Measurements from ENCODE around the gene DNMT3B. TPM values are rescaled to one million over a fixed set of nuclear protein-coding genes. Genes with fewer than 3 reads are reported as not detected.
A peak's percentile ranks its signal among the peaks of the same experiment; 100 is the strongest.

The DNMT3B gene
- total and polyA plus RNA-seq, 2 experiments from 2014 or later = 711 to 2,222 TPM

DNA sequence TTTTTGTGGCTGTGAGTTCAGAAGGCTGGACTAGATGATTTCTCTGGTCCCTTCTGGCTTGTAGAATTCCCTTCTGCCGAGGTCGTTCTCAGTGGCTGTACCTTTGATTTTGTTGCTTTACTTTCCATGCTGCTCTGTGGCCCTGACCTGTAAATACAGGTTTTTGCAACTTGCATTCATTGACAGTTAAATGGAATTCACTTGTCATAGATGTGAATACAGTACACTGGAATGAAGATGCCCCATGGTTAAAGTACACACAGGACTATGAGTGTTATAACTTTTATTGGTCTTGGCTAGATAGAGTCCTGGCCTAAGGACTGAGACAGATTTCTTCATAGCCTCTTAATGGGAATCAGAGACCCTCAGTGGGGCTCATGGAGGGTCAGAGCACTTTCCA lies 83.6 kb downstream of the DNMT3B start (continued):
- TF ChIP-seq, protein P1, sequence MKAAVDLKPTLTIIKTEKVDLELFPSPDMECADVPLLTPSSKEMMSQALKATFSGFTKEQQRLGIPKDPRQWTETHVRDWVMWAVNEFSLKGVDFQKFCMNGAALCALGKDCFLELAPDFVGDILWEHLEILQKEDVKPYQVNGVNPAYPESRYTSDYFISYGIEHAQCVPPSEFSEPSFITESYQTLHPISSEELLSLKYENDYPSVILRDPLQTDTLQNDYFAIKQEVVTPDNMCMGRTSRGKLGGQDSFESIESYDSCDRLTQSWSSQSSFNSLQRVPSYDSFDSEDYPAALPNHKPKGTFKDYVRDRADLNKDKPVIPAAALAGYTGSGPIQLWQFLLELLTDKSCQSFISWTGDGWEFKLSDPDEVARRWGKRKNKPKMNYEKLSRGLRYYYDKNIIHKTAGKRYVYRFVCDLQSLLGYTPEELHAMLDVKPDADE (IDR thresholded peaks at IDR 0.05) = no peak
- TF ChIP-seq EZH2 (IDR thresholded peaks at IDR 0.05; ENCODE audit: low read depth, unreplicated experiment) (no peak), POLR2AphosphoS5 (IDR thresholded peaks at IDR 0.05; ENCODE audit: low read depth) (no peak), EZH2phosphoT487 (IDR thresholded peaks at IDR 0.05; ENCODE audit: unreplicated experiment) (no peak), CREB1 (CRISPR knock-in tag; IDR thresholded peaks at IDR 0.05; ENCODE audit: low read depth) (no peak), JUNB (IDR thresholded peaks at IDR 0.05; ENCODE audit: unreplicated experiment) (no peak)
- TF ChIP-seq, protein P2, sequence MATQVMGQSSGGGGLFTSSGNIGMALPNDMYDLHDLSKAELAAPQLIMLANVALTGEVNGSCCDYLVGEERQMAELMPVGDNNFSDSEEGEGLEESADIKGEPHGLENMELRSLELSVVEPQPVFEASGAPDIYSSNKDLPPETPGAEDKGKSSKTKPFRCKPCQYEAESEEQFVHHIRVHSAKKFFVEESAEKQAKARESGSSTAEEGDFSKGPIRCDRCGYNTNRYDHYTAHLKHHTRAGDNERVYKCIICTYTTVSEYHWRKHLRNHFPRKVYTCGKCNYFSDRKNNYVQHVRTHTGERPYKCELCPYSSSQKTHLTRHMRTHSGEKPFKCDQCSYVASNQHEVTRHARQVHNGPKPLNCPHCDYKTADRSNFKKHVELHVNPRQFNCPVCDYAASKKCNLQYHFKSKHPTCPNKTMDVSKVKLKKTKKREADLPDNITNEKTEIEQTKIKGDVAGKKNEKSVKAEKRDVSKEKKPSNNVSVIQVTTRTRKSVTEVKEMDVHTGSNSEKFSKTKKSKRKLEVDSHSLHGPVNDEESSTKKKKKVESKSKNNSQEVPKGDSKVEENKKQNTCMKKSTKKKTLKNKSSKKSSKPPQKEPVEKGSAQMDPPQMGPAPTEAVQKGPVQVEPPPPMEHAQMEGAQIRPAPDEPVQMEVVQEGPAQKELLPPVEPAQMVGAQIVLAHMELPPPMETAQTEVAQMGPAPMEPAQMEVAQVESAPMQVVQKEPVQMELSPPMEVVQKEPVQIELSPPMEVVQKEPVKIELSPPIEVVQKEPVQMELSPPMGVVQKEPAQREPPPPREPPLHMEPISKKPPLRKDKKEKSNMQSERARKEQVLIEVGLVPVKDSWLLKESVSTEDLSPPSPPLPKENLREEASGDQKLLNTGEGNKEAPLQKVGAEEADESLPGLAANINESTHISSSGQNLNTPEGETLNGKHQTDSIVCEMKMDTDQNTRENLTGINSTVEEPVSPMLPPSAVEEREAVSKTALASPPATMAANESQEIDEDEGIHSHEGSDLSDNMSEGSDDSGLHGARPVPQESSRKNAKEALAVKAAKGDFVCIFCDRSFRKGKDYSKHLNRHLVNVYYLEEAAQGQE (IDR thresholded peaks at IDR 0.05; ENCODE audit: unreplicated experiment) = no peak

DNA sequence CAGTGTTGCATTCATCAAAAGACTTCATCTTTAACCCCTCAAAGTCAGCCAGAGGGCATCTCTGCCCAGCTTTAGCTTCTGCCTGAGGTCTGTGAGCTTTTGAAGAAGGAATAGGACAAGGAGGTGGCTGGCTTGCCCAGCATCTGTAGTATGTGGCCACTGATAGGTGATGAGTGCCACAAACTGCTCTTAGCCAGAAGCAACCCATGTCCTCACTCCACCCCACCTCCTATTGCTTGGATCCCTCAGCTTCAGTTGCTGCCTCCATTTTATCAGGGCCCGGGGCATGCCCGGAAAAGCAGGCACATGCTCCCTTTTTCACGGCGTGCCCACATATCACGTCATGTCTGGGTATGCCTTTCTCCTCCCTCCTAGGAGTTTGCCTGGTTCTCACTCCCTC lies 84.7 kb downstream of the DNMT3B start:
- Histone ChIP-seq H3K9me2 (ENCODE audit: insufficient read depth) (no peaks in the 10 kb centered on the region), H3K27me3 (ENCODE audit: insufficient read depth) (no peaks in the 10 kb centered on the region), H3K4me3 (no peak overlapping the region), H4K20me1 (replicated peaks; ENCODE audit: insufficient read depth) (peaks cover 29% of the 10 kb centered on the region), H3F3A (replicated peaks; ENCODE audit: low read depth) (peaks cover 27% of the 10 kb centered on the region), H3K79me2 (replicated peaks; ENCODE audit: insufficient read depth) (peaks cover 55% of the 10 kb centered on the region), H3K27ac (ENCODE audit: low read depth) (peak overlapping the region; percentile 79; the same call in 1 of the 2 replicates), H2AFZ (no peak overlapping the region), H3K4me2 (no peak overlapping the region), H3K36me3 (ENCODE audit: insufficient read depth) (peaks cover 31% of the 10 kb centered on the region), H3K4me1 (ENCODE audit: insufficient read depth) (peaks cover 21% of the 10 kb centered on the region)
- H3K27ac Mint-ChIP-seq = no peak overlapping the region
- DNase-seq (ENCODE audit: low spot score) (no peak), ATAC-seq (no peak)
- no peaks in the 10 kb centered on the region for H3K9me3 Mint-ChIP-seq
- peaks cover 7% of the 10 kb centered on the region for H3K27me3 Mint-ChIP-seq (ENCODE audit: insufficient read depth, low read depth, poor library complexity)
- peaks cover 24% of the 10 kb centered on the region for H3K4me1 Mint-ChIP-seq
- peaks cover 68% of the 10 kb centered on the region for H3K36me3 Mint-ChIP-seq (ENCODE audit: low read depth)
- no peak overlapping the region for H3K4me3 Mint-ChIP-seq
- no peak for TF ChIP-seq EZH2 (IDR thresholded peaks at IDR 0.05; ENCODE audit: low read depth, unreplicated experiment)
- no peak for TF ChIP-seq CREB1 (CRISPR knock-in tag; IDR thresholded peaks at IDR 0.05; ENCODE audit: low read depth)
- TF ChIP-seq STAT1 (IDR thresholded peaks at IDR 0.05; ENCODE audit: unreplicated experiment) = no peak
- TF ChIP-seq, protein P3, sequence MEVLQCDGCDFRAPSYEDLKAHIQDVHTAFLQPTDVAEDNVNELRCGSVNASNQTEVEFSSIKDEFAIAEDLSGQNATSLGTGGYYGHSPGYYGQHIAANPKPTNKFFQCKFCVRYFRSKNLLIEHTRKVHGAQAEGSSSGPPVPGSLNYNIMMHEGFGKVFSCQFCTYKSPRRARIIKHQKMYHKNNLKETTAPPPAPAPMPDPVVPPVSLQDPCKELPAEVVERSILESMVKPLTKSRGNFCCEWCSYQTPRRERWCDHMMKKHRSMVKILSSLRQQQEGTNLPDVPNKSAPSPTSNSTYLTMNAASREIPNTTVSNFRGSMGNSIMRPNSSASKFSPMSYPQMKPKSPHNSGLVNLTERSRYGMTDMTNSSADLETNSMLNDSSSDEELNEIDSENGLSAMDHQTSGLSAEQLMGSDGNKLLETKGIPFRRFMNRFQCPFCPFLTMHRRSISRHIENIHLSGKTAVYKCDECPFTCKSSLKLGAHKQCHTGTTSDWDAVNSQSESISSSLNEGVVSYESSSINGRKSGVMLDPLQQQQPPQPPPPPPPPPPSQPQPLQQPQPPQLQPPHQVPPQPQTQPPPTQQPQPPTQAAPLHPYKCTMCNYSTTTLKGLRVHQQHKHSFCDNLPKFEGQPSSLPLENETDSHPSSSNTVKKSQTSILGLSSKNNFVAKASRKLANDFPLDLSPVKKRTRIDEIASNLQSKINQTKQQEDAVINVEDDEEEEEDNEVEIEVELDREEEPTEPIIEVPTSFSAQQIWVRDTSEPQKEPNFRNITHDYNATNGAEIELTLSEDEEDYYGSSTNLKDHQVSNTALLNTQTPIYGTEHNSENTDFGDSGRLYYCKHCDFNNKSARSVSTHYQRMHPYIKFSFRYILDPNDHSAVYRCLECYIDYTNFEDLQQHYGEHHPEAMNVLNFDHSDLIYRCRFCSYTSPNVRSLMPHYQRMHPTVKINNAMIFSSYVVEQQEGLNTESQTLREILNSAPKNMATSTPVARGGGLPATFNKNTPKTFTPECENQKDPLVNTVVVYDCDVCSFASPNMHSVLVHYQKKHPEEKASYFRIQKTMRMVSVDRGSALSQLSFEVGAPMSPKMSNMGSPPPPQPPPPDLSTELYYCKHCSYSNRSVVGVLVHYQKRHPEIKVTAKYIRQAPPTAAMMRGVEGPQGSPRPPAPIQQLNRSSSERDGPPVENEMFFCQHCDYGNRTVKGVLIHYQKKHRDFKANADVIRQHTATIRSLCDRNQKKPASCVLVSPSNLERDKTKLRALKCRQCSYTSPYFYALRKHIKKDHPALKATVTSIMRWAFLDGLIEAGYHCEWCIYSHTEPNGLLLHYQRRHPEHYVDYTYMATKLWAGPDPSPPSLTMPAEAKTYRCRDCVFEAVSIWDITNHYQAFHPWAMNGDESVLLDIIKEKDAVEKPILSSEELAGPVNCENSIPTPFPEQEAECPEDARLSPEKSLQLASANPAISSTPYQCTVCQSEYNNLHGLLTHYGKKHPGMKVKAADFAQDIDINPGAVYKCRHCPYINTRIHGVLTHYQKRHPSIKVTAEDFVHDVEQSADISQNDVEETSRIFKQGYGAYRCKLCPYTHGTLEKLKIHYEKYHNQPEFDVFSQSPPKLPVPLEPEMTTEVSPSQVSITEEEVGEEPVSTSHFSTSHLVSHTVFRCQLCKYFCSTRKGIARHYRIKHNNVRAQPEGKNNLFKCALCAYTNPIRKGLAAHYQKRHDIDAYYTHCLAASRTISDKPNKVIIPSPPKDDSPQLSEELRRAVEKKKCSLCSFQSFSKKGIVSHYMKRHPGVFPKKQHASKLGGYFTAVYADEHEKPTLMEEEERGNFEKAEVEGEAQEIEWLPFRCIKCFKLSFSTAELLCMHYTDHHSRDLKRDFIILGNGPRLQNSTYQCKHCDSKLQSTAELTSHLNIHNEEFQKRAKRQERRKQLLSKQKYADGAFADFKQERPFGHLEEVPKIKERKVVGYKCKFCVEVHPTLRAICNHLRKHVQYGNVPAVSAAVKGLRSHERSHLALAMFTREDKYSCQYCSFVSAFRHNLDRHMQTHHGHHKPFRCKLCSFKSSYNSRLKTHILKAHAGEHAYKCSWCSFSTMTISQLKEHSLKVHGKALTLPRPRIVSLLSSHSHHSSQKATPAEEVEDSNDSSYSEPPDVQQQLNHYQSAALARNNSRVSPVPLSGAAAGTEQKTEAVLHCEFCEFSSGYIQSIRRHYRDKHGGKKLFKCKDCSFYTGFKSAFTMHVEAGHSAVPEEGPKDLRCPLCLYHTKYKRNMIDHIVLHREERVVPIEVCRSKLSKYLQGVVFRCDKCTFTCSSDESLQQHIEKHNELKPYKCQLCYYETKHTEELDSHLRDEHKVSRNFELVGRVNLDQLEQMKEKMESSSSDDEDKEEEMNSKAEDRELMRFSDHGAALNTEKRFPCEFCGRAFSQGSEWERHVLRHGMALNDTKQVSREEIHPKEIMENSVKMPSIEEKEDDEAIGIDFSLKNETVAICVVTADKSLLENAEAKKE (CRISPR knock-in tag; IDR thresholded peaks at IDR 0.05) = no peak
- TF ChIP-seq ZNF114 (CRISPR knock-in tag; IDR thresholded peaks at IDR 0.05) = no peak
- no peak for TF ChIP-seq EZH2phosphoT487 (IDR thresholded peaks at IDR 0.05; ENCODE audit: unreplicated experiment)
- TF ChIP-seq JUNB (IDR thresholded peaks at IDR 0.05; ENCODE audit: unreplicated experiment) = no peak
- TF ChIP-seq, protein P2 (IDR thresholded peaks at IDR 0.05; ENCODE audit: unreplicated experiment) = no peak

All from GM23338 (cell line).